ENCODE data around the gene LRP1. TPM values are rescaled to one million over a fixed set of nuclear protein-coding genes. Genes with fewer than 3 reads are reported as not detected.

The LRP1 gene
- total RNA-seq, 1 experiment from 2014 or later = 28.4 TPM

DNA sequence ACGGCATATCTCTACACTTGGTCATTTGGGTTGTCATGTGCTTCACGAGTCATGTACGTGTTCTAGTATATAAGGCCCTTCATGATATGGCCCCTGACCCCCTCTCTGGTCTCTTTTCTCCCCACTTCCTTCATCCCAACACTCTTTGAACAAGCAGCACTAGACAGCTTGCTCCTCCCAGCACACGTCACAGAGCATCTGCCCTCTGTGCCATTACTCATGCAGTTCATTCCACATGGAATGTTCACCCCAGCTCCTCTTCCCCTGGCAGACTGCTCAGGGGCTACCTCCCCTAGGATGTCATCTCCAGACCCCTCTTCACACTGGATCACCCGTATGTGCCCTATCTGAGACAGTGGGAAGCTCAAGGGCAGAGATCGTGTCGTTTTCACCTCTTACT lies 33.2 kb downstream of the LRP1 start:
- in situ Hi-C loops (cut with HindIII; ENCODE audit: low pct_unique_long_range_greater_than_20kb, low sequenced_read_pairs) = no loop called here
- no peak for DNase-seq (ENCODE audit: low read depth)

DNA sequence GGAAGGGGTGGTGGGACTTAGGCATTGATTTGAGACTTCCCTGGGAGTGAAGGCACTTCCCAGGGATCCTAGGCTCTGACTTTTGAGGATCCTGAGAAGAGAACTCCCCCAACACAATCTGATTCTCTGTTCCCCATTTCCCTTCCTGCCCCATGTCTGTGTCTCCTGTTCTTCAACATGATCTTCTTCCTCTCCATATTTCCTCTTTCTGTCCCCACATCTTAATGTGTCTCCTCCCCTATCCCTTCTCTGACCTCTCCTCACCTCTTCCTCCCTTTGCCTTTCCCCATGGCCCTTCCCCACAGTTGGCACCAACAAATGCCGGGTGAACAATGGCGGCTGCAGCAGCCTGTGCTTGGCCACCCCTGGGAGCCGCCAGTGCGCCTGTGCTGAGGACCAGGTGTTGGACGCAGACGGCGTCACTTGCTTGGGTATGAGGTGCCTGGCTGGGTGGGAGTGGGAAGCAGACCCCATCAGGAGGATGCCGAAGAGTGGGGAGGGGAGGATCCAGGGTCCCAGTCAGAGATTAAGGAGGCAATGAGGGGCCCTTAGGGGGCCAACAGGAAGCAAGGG lies 34.4 kb downstream of the LRP1 start:
- in situ Hi-C loops (cut with HindIII; ENCODE audit: low pct_unique_long_range_greater_than_20kb, low sequenced_read_pairs) = no loop called here
- no peak for DNase-seq (ENCODE audit: low read depth)

DNA sequence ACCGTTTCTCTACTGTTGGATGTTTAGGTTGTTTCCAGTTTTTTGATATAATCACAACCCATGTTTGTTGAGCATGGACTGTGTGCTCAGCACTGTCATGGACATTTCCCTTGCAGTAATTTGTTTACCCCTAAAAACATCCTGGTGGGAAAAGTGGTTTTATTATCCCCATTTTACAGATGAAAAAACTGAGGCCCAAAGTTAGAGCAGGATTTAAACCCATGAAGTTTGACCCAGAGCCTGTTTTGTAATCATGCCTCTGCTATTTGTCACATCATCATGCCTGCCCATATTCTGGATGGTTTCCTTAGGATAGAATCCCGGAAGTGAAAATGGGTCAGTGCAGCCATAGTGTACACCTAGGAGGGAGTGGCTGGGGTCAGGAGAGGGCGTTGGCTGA lies 36.2 kb downstream of the LRP1 start:
- no peak for DNase-seq (ENCODE audit: low read depth)
- in situ Hi-C loops (cut with HindIII; ENCODE audit: low pct_unique_long_range_greater_than_20kb, low sequenced_read_pairs) = no loop called here

DNA sequence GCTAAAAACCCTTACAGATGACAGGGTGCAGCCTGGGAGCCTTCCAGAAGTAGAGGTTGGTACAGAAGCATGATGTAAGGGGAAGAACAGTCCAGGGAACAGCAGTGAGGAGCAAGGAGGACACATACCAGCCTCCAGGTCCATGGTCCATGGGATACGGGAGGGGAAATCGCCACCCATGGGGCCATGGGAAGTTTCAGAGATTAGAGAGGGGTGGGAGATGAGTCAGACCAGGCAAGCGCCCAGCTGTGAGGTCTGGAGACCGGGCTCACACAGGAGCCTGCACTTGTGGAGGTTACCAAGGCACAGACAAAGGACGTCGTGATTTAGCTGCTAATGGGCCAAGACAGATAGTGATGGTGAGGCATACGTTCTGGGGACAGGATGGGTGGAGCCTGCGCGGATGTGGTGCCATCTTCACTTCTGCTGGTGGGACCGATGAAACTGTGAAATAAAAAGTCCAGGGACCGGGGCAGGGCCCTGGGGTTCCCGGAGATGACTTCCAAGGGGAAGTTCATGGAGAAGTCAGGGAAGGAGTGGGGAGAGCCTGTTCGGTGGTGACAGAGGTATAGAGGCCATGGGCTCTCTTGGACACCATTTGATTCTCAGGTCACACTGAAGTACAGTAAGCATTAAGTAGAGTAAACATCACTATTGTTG lies 36.8 kb downstream of the LRP1 start:
- DNase-seq (ENCODE audit: low read depth) = peak; percentile 25
- in situ Hi-C loops (cut with HindIII; ENCODE audit: low pct_unique_long_range_greater_than_20kb, low sequenced_read_pairs) = no loop called here

DNA sequence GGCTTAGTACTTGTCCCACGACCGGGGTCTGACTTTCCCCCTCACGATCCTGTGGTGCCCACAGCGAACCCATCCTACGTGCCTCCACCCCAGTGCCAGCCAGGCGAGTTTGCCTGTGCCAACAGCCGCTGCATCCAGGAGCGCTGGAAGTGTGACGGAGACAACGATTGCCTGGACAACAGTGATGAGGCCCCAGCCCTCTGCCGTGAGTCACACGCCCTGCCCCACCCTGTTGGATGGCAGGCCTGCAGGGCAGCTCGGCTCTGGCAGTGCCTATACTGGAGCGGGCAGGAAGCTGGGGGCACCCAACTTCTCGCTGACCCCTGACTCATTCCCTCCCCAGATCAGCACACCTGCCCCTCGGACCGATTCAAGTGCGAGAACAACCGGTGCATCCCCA lies 37.5 kb downstream of the LRP1 start:
- DNase-seq (ENCODE audit: low read depth) = peak; percentile 79
- in situ Hi-C loops (cut with HindIII; ENCODE audit: low pct_unique_long_range_greater_than_20kb, low sequenced_read_pairs) = no loop called here

DNA sequence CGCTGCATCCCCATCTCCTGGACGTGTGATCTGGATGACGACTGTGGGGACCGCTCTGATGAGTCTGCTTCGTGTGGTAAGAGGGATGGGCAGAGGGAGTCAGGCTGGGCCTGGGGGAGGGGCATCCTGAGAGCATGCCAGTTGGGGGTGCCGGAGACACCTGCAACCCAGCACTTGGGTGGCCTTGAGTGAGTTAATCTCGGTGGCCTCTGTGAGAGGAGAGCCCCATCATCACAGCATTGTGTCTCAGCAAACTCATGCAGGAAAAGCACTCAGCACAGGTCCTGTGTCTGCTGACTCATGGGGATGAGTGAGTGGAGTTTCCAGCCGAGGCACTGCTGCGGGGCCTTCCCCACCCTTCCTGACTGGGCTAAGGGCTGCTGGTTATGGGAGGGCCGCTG lies 38.7 kb downstream of the LRP1 start:
- DNase-seq (ENCODE audit: low read depth) = peak; percentile 87
- in situ Hi-C loops (cut with HindIII; ENCODE audit: low pct_unique_long_range_greater_than_20kb, low sequenced_read_pairs) = no loop called here

DNA sequence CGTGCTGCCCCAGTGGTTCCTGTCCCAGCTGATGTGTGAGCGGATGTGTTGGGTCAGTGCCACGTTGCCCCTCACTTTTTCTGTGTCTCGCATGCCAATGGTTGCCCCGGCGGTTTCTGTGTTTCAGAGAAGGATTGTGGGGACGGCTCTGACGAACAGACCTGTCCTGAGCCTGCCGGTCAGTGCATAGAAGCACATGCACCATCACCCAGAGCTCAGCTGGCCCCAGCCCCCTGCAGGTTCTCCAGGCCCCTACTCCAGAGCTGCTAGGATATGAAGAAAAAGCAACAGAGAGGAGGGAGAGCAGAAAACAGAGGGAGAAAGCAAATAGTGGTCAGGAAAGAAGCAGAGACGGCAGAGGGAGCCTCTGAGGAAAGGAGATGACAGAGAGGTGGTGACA lies 39.8 kb downstream of the LRP1 start:
- DNase-seq (ENCODE audit: low read depth) = no peak
- in situ Hi-C loops (cut with HindIII; ENCODE audit: low pct_unique_long_range_greater_than_20kb, low sequenced_read_pairs) = no loop called here

DNA sequence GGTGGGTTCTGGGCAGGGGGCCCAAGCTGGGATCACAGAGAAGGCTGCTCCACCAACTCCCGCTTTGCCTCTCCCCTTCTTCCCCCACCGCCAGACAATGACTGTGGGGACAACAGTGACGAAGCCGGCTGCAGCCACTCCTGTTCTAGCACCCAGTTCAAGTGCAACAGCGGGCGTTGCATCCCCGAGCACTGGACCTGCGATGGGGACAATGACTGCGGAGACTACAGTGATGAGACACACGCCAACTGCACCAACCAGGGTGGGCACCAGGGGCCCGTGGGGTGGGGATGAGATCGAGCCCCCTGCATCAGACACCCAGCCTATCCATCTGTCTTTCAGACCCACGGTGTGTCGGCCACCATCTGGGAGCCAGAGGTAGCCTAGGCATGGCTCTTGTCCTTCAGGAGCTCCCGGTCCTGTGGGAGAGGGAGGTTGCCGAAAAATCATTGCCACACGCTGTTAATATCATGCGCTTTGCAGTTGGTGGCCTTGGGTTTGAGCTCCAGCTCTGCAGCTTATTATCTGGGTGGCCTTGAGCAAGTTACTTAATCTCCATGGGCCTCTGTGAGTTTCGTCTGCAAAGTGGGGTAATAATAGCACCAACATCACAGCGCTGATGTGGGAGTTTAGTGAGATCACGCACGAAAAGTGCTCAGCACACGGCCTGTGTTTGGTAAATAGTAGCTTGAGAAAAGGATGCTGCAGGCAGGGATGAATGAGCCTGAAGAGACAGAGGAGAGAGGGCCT lies 40.9 kb downstream of the LRP1 start:
- in situ Hi-C loops (cut with HindIII; ENCODE audit: low pct_unique_long_range_greater_than_20kb, low sequenced_read_pairs) = no loop called here
- no peak for DNase-seq (ENCODE audit: low read depth)

DNA sequence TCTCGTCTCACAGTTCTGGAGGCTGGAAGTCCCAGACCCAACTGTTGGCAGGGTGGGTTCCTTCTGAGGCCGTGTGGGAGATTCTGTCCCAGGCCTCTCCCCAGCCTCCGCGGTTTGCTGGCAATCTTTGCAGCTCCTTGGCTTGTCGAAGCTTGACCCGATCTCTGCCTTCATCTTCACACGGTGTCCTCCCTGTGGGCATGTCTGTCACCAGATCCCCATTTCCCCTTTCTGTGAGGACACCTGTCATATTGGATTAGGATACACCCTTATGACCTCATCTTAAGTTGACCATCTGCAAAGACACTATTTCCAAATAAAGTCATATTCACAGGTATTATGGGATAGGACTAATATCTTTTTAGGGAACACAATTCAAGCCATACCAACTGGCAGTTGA lies 41.7 kb downstream of the LRP1 start:
- DNase-seq (ENCODE audit: low read depth) = no peak
- in situ Hi-C loops (cut with HindIII; ENCODE audit: low pct_unique_long_range_greater_than_20kb, low sequenced_read_pairs) = loop anchor here (5.0 kb wide), 1 partner anchor 48 kb away; no protein-coding TSS in a partner anchor

DNA sequence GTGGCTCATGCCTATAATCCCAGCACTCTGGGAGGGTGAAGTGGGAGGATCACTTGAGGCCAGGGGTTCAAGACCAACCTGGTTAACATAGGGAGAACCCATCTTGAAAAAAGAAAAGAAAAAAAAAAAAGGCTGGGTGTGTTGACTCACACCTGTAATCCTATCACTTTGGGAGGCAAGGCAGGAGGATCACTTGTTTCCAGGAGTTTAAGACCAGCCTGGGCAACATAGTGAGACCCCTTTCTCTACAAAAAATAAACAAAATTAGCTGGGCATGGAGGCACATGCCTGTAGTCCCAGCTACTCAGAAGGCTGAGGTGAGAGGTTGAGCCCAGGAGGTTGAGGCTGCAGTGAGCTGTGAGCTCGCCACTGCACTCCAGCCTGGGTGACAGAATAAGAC lies 42.1 kb downstream of the LRP1 start:
- in situ Hi-C loops (cut with HindIII; ENCODE audit: low pct_unique_long_range_greater_than_20kb, low sequenced_read_pairs) = loop anchor here (5.0 kb wide), 1 partner anchor 48 kb away; no protein-coding TSS in a partner anchor
- no peak for DNase-seq (ENCODE audit: low read depth)

DNA sequence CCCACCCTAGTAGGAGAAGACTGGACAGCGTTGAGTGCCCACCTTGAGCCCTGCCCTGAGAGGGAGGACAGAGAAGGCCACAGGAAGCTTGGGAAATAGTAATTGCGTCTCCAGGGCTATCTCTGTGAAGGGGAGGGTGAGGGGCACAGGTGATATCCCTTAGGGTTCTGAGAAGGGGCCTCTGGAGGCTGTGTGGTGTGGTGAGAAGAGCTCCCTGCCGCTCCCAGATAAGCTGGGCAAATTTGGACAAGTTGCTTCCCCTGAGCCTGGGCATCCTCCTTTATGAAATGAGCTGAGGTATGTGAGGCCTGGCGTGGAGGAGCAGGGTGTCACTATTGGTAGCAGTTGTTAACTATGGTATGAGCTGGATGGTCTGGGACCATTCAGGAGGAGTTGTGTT lies 42.6 kb downstream of the LRP1 start:
- in situ Hi-C loops (cut with HindIII; ENCODE audit: low pct_unique_long_range_greater_than_20kb, low sequenced_read_pairs) = loop anchor here (5.0 kb wide), 1 partner anchor 49 kb away; no protein-coding TSS in a partner anchor

DNA sequence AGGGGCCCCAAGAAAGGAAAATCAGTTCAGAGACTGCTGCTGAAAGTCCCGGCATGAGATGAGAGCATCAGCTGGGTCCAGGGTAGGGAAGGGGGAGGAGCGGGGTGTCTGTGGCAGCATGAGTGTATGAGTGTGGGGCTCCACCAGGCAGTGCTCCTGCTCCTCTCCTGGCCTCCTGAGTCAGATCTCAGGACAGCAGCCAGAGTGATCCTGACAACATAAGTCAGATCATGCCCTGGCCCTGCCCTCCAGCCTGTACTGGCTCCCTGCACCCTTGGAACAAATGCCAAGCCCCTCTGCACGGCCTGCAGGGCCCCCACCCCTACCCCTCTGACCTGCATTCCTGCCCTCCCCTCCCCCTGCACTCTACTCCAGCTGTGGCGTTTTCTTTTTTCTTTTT lies 43.4 kb downstream of the LRP1 start:
- DNase-seq (ENCODE audit: low read depth) = no peak
- in situ Hi-C loops (cut with HindIII; ENCODE audit: low pct_unique_long_range_greater_than_20kb, low sequenced_read_pairs) = loop anchor here (5.0 kb wide), 1 partner anchor 49 kb away; no protein-coding TSS in a partner anchor

More for the DNA sequence above, 42.6 kb downstream of the LRP1 start:
- DNase-seq (ENCODE audit: low read depth) = no peak

DNA sequence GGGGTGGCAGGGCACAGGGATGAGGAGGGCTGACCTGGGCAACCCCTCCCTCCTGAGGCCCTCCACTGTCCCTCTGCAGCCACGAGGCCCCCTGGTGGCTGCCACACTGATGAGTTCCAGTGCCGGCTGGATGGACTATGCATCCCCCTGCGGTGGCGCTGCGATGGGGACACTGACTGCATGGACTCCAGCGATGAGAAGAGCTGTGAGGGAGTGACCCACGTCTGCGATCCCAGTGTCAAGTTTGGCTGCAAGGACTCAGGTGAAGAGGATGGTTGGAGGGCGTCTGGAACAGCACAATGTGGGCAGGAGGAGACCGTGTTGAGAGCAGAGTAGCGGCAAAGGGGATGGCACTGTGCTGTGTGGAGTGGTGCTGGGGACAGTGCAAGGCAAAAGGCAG lies 44.8 kb downstream of the LRP1 start:
- in situ Hi-C loops (cut with HindIII; ENCODE audit: low pct_unique_long_range_greater_than_20kb, low sequenced_read_pairs) = loop anchor here (5.0 kb wide), 1 partner anchor 51 kb away; no protein-coding TSS in a partner anchor
- peak; percentile 23 for DNase-seq (ENCODE audit: low read depth)

DNA sequence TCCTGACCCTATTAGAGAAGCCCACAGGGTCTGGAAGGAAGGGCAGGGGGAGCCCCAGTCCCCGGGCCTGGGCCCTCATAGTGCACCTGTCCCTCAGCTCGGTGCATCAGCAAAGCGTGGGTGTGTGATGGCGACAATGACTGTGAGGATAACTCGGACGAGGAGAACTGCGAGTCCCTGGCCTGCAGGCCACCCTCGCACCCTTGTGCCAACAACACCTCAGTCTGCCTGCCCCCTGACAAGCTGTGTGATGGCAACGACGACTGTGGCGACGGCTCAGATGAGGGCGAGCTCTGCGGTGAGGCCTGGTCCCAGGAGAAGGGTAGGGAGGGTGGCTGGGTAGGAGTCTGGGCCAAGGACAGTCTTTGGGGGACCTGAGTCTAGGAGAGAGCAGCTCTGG lies 45.4 kb downstream of the LRP1 start:
- DNase-seq (ENCODE audit: low read depth) = no peak
- in situ Hi-C loops (cut with HindIII; ENCODE audit: low pct_unique_long_range_greater_than_20kb, low sequenced_read_pairs) = loop anchor here (5.0 kb wide), 1 partner anchor 51 kb away; no protein-coding TSS in a partner anchor

DNA sequence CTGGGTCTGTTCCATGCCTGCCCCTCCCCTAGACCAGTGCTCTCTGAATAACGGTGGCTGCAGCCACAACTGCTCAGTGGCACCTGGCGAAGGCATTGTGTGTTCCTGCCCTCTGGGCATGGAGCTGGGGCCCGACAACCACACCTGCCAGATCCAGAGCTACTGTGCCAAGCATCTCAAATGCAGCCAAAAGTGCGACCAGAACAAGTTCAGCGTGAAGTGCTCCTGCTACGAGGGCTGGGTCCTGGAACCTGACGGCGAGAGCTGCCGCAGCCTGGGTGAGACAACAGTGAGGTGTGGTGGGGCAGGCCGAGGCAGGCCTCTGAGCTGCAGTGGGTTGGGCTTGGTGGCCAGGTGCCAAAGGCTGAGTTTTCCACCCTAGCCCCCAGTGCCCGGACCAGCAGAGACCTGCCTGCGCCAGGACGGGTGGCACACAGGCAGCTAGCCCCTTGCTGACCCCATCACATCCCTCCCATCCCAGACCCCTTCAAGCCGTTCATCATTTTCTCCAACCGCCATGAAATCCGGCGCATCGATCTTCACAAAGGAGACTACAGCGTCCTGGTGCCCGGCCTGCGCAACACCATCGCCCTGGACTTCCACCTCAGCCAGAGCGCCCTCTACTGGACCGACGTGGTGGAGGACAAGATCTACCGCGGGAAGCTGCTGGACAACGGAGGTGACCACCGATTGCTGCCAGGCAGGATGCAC lies 47.3 kb downstream of the LRP1 start:
- in situ Hi-C loops (cut with HindIII; ENCODE audit: low pct_unique_long_range_greater_than_20kb, low sequenced_read_pairs) = no loop called here
- no peak for DNase-seq (ENCODE audit: low read depth)

DNA sequence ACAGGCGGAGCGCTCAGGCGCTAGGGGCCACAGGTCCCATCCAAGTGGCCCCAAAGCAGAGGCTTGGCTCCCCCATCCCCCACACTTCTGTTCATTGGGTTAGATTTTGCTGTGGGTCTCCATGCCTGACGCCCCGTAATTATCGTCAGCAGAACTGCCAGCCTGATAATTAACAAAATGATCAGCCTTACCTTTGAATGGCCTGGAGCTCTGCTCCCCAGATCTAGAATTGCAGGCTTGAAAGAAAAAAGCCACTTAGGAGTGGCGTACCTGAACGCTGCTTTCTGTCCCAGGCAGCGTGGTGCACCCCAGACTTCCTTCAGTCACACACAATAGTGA lies 47.8 kb downstream of the LRP1 start:
- in situ Hi-C loops (cut with HindIII; ENCODE audit: low pct_unique_long_range_greater_than_20kb, low sequenced_read_pairs) = no loop called here
- no peak for DNase-seq (ENCODE audit: low read depth)

DNA sequence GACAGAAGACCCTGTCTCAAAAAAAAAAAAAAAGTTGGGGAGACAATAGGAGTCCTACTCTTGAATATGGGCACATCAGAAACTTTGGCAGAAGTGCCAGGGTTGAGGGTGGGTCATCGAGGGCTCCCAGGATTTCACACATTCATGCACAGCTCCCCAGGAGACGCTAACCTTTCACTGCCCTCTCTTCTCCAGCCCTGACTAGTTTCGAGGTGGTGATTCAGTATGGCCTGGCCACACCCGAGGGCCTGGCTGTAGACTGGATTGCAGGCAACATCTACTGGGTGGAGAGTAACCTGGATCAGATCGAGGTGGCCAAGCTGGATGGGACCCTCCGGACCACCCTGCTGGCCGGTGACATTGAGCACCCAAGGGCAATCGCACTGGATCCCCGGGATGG lies 48.6 kb downstream of the LRP1 start:
- DNase-seq (ENCODE audit: low read depth) = no peak
- in situ Hi-C loops (cut with HindIII; ENCODE audit: low pct_unique_long_range_greater_than_20kb, low sequenced_read_pairs) = no loop called here

DNA sequence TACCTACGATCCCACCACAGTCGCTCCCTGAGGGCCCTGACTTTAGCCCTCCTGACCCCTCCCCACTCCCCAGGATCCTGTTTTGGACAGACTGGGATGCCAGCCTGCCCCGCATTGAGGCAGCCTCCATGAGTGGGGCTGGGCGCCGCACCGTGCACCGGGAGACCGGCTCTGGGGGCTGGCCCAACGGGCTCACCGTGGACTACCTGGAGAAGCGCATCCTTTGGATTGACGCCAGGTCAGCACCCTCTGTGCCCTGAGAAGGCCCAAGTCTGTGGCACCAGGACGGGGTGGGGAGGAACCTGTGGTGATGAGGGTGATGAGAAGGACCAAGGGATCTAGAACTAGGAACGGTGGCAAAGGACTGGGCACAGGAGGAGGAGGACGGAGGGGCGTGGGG lies 49.1 kb downstream of the LRP1 start:
- no peak for DNase-seq (ENCODE audit: low read depth)
- in situ Hi-C loops (cut with HindIII; ENCODE audit: low pct_unique_long_range_greater_than_20kb, low sequenced_read_pairs) = no loop called here

DNA sequence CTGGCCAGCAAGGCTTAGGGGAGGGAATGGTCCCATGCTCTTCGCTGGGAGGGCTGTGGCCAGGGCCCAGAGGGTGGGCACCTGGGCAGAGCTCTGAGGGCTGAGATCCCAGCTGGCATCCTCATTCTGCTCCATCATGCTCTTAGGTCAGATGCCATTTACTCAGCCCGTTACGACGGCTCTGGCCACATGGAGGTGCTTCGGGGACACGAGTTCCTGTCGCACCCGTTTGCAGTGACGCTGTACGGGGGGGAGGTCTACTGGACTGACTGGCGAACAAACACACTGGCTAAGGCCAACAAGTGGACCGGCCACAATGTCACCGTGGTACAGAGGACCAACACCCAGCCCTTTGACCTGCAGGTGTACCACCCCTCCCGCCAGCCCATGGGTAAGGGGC lies 49.9 kb downstream of the LRP1 start:
- in situ Hi-C loops (cut with HindIII; ENCODE audit: low pct_unique_long_range_greater_than_20kb, low sequenced_read_pairs) = no loop called here
- no peak for DNase-seq (ENCODE audit: low read depth)
